Hepatocyte (in vitro differentiated cells): ENCODE measurements around the gene GOPC.

ENCODE experiments used
- CTCF ChIP-seq: fragments of 200-600 bp; sonication (generic); IDR thresholded peaks from 2 replicates; pipeline ENCODE4 v1.5.1; 2016; ENCODE audit warnings: antibody characterized with exemption, mild to moderate bottlenecking; ENCODE audit not compliant: poor library complexity
- EZH2 ChIP-seq: fragments of 200-600 bp; sonication (generic); IDR thresholded peaks from 2 replicates; pipeline ENCODE4 v1.6.1; 2016; ENCODE audit warnings: antibody characterized with exemption, mild to moderate bottlenecking, borderline replicate concordance

DNA sequence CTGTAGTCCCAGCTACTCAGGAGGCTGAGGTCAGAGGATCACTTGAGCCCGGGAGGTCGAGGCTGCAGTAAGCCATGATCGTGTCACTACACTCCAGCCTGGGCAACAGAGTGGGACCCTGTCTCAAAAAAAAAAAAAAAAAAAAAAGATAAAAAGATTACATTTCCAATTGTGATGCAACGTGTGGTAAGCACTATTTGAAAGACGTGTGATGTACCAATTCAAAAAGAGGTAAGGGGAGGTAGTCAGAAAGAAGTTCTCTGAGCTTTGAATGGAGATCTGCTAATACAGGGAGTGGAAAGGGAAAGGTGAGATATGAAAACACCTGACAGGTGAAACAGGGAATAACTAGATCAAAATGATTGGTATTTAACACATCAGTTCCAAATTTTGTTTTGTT is 11.9 kb downstream of the GOPC start:
- TF ChIP-seq CTCF = no peak
- TF ChIP-seq EZH2 = no peak
